ENCODE data around the gene VIPR2. TPM values are rescaled to one million over a fixed set of nuclear protein-coding genes. Genes with fewer than 3 reads are reported as not detected.

VIPR2 gene
- total RNA-seq, 1 donor from 2014 or later = 0.92 TPM

DNA sequence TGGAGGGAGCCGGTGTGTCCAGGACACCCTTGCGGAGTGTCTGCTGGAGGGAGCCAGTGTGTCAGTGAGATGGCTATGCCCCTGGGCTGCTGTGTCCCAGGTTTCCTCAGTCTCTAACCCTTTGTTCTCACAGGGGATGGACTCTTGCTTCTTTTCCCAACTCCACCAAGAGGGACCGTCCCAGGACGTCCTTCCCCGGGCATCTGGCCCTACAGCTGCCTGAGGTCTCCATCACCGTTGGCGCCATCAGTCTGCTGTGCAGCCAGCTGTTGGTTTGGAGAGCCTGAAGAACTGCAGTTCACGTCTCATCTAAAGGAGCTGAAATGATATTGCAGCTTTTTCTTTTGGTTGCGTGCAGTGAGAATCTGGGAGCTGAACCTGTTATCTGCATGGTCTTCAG lies 136.2 kb downstream of the VIPR2 start:
- Mint-ChIP-seq H3K4me3 (no peak overlapping the region), H3K27me3 (ENCODE audit: insufficient read depth, low read depth) (no peaks in the 10 kb centered on the region), H3K36me3 (no peaks in the 10 kb centered on the region), H3K27ac (no peak overlapping the region), H3K9me3 (no peaks in the 10 kb centered on the region), H3K4me1 (peaks cover 12% of the 10 kb centered on the region)
- no peak overlapping the region for H3K27ac ChIP-seq
- H4K20me1 ChIP-seq (ENCODE audit: low read depth) = no peaks in the 10 kb centered on the region
- no peaks in the 10 kb centered on the region for H3K79me2 ChIP-seq (ENCODE audit: low read depth)
- no peak for DNase-seq (ENCODE audit: low spot score)
- no peak overlapping the region for H3K4me2 ChIP-seq
- TF ChIP-seq, protein P1, sequence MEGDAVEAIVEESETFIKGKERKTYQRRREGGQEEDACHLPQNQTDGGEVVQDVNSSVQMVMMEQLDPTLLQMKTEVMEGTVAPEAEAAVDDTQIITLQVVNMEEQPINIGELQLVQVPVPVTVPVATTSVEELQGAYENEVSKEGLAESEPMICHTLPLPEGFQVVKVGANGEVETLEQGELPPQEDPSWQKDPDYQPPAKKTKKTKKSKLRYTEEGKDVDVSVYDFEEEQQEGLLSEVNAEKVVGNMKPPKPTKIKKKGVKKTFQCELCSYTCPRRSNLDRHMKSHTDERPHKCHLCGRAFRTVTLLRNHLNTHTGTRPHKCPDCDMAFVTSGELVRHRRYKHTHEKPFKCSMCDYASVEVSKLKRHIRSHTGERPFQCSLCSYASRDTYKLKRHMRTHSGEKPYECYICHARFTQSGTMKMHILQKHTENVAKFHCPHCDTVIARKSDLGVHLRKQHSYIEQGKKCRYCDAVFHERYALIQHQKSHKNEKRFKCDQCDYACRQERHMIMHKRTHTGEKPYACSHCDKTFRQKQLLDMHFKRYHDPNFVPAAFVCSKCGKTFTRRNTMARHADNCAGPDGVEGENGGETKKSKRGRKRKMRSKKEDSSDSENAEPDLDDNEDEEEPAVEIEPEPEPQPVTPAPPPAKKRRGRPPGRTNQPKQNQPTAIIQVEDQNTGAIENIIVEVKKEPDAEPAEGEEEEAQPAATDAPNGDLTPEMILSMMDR (IDR thresholded peaks at IDR 0.05) = no peak
- TF ChIP-seq EZH2phosphoT487 (IDR thresholded peaks at IDR 0.05) (no peak), EZH2 (IDR thresholded peaks at IDR 0.05) (no peak)
- peaks cover 11% of the 10 kb centered on the region for H3K4me1 ChIP-seq
- peaks cover 7% of the 10 kb centered on the region for H3F3A ChIP-seq (ENCODE audit: low read depth)
- no peak overlapping the region for H3K4me3 ChIP-seq
- no peaks in the 10 kb centered on the region for H3K9me3 ChIP-seq (ENCODE audit: low read depth)
- no peak overlapping the region for H2AFZ ChIP-seq (replicated peaks)
- no peaks in the 10 kb centered on the region for H3K36me3 ChIP-seq
- H3K9ac ChIP-seq = no peak overlapping the region
- no peaks in the 10 kb centered on the region for H3K27me3 ChIP-seq

DNA sequence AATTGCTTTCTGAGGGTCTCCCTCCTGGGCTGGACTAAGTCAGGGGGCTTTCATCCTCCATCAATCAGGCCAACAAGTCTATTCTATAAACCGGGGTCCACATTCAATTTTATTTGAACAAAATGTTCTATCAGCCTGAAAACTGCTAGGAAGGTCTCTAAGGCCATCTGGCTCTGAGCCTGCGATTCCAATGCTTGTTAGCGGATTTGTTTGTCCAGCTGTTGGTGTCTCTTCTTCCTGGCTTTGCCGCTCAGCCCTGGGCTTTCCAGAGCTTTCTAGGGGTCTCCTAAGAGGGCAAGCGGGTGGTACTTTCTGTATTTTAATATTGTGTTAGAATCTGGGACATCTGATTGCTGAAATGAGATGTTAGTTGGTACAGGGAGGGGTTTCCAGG lies 136.7 kb downstream of the VIPR2 start:
- no peak overlapping the region for H2AFZ ChIP-seq (replicated peaks)
- Mint-ChIP-seq H3K9me3 (no peaks in the 10 kb centered on the region), H3K4me1 (peaks cover 12% of the 10 kb centered on the region), H3K27me3 (ENCODE audit: insufficient read depth, low read depth) (no peaks in the 10 kb centered on the region), H3K36me3 (no peaks in the 10 kb centered on the region), H3K4me3 (no peak overlapping the region), H3K27ac (no peak overlapping the region)
- H3F3A ChIP-seq (ENCODE audit: low read depth) = peaks cover 3% of the 10 kb centered on the region
- H3K4me1 ChIP-seq = peaks cover 11% of the 10 kb centered on the region
- H3K4me3 ChIP-seq = no peak overlapping the region
- H3K79me2 ChIP-seq (ENCODE audit: low read depth) = no peaks in the 10 kb centered on the region
- TF ChIP-seq, protein P1 (IDR thresholded peaks at IDR 0.05) = no peak
- TF ChIP-seq EZH2phosphoT487 (IDR thresholded peaks at IDR 0.05) (no peak), EZH2 (IDR thresholded peaks at IDR 0.05) (no peak)
- H3K9ac ChIP-seq = no peak overlapping the region
- H3K27me3 ChIP-seq = no peaks in the 10 kb centered on the region
- no peak overlapping the region for H3K4me2 ChIP-seq
- H4K20me1 ChIP-seq (ENCODE audit: low read depth) = no peaks in the 10 kb centered on the region
- no peak overlapping the region for H3K27ac ChIP-seq
- no peaks in the 10 kb centered on the region for H3K36me3 ChIP-seq
- no peaks in the 10 kb centered on the region for H3K9me3 ChIP-seq (ENCODE audit: low read depth)
- DNase-seq (ENCODE audit: low spot score) = no peak

DNA sequence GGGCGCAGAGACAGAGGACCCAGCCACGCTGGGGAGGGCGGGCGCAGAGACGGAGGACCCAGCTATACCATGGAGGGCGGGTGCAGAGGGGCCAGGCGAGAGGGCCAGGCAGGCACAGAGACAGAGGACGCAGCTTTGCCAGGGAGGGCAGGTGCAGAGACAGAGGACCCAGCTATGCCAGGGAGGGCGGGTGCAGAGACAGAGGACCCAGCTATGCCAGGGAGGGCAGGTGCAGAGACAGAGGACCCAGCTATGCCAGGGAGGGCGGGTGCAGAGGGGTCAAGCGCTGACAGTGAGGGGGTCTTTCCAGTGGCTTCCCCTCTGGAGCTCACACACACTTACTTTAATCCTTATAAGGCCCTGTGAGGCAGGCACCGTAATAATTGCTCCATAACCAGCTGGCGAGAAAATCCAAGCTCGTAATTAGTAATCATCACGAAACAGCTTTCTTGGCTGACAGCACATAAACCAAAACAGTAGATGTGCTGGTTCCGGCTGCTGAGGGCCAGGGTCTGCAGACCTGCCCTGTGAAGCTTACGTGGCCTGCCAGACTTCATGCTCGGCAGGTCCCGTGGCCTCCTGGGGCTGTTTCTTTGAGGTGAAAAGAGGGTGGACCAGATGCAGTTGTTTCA lies 137.2 kb downstream of the VIPR2 start:
- Histone ChIP-seq H3K27ac (no peak overlapping the region), H2AFZ (replicated peaks) (no peak overlapping the region), H3K4me2 (no peak overlapping the region), H3K9me3 (ENCODE audit: low read depth) (no peaks in the 10 kb centered on the region), H3K27me3 (no peaks in the 10 kb centered on the region), H3K4me3 (no peak overlapping the region), H3K4me1 (peaks cover 11% of the 10 kb centered on the region), H4K20me1 (ENCODE audit: low read depth) (no peaks in the 10 kb centered on the region), H3F3A (ENCODE audit: low read depth) (no peaks in the 10 kb centered on the region), H3K9ac (no peak overlapping the region), H3K79me2 (ENCODE audit: low read depth) (no peaks in the 10 kb centered on the region), H3K36me3 (no peaks in the 10 kb centered on the region)
- Mint-ChIP-seq H3K27ac (peak overlapping the region; percentile 11), H3K27me3 (ENCODE audit: insufficient read depth, low read depth) (no peaks in the 10 kb centered on the region), H3K4me1 (peaks cover 12% of the 10 kb centered on the region), H3K9me3 (no peaks in the 10 kb centered on the region), H3K4me3 (no peak overlapping the region), H3K36me3 (no peaks in the 10 kb centered on the region)
- DNase-seq (ENCODE audit: low spot score) = no peak
- TF ChIP-seq, protein P1 (IDR thresholded peaks at IDR 0.05) = no peak
- TF ChIP-seq EZH2phosphoT487 (IDR thresholded peaks at IDR 0.05) (no peak), EZH2 (IDR thresholded peaks at IDR 0.05) (no peak)
